ENCODE data around the gene SLC26A2.
"Not testable (repeated sequence)": the region's sequence is repeated elsewhere in the genome, so short reads cannot be mapped to it uniquely, and the experiment has no call there.

Gene SLC26A2

DNA sequence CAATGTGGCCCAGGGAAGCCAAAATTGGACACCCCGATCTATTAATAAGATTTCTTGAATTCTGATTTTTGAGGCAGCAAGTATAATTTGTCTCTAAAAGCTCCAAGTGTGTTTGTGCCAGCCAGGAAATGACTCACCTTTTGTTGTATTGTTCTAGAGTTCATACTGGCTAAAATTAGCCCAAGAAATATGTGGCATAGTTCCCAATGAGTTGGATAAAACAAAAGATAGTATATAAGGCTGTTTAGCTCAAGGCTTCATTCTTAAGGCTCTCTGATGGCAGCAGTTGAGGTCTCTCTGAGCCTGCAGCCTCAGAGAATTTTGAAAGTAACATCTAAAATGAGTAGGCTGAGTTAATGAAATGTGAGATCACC lies 61.6 kb downstream of the SLC26A2 start:
- DNase-seq (ENCODE audit: extremely low read depth, insufficient read length): no peak
- H3K4me3 ChIP-seq (replicated peaks; ENCODE audit: low read depth, low read length): no peak overlapping the region
- no peaks in the 10 kb centered on the region for H3K27me3 ChIP-seq (replicated peaks; ENCODE audit: control insufficient read depth, insufficient read depth, low read length)
- peaks cover 20% of the 10 kb centered on the region for H3K36me3 ChIP-seq (ENCODE audit: control insufficient read depth, insufficient read depth, low read length)
- TF ChIP-seq, protein P1, sequence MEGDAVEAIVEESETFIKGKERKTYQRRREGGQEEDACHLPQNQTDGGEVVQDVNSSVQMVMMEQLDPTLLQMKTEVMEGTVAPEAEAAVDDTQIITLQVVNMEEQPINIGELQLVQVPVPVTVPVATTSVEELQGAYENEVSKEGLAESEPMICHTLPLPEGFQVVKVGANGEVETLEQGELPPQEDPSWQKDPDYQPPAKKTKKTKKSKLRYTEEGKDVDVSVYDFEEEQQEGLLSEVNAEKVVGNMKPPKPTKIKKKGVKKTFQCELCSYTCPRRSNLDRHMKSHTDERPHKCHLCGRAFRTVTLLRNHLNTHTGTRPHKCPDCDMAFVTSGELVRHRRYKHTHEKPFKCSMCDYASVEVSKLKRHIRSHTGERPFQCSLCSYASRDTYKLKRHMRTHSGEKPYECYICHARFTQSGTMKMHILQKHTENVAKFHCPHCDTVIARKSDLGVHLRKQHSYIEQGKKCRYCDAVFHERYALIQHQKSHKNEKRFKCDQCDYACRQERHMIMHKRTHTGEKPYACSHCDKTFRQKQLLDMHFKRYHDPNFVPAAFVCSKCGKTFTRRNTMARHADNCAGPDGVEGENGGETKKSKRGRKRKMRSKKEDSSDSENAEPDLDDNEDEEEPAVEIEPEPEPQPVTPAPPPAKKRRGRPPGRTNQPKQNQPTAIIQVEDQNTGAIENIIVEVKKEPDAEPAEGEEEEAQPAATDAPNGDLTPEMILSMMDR (IDR thresholded peaks at IDR 0.05; ENCODE audit: insufficient read depth, low read length, poor library complexity, severe bottlenecking): no peak

DNA sequence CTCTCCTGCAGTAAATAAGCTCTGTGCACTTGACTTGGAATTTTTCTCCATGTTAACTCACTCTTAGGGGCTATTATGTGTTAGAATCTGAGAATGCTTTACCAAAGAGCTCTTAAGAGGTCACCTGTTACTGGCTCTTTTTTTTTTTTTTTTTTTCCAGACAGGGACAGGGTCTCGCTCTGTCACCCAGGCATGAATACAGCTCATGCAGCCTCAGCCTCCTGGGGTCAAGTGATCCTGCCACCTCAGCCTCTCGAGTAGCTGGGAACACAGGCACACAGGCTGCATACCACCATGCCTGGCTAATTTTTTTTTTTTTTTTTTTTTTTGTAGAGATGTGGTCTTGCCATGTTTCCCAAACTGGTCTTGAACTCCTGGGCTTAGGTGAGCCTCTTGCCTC lies 62.1 kb downstream of the SLC26A2 start:
- Histone ChIP-seq H3K27me3 (replicated peaks; ENCODE audit: control insufficient read depth, insufficient read depth, low read length) (no peaks in the 10 kb centered on the region), H3K4me3 (replicated peaks; ENCODE audit: low read depth, low read length) (no peak overlapping the region), H3K36me3 (ENCODE audit: control insufficient read depth, insufficient read depth, low read length) (peaks cover 20% of the 10 kb centered on the region)
- TF ChIP-seq, protein P1 (IDR thresholded peaks at IDR 0.05; ENCODE audit: insufficient read depth, low read length, poor library complexity, severe bottlenecking): no peak
- DNase-seq (ENCODE audit: extremely low read depth, insufficient read length): no peak

DNA sequence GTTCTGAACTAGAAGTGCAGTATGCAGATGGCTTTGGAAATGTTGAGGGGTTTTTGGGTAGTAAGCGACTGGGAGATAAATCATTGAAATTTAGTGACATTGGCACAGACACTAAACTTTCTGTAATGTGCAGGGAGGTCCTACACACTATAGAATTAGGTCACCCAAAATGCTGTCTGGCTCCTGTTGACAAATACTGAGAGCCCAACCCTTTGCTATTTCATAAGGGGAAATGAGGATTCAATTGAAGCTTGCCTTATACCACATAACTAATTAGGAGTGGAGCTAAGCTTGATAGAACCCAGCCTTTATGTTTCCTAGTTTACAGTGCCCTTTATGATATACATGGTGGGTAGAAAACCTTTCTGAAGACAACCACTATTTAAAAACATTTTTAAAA lies 62.6 kb downstream of the SLC26A2 start:
- Histone ChIP-seq H3K27me3 (replicated peaks; ENCODE audit: control insufficient read depth, insufficient read depth, low read length) (no peaks in the 10 kb centered on the region), H3K4me3 (replicated peaks; ENCODE audit: low read depth, low read length) (no peak overlapping the region), H3K36me3 (ENCODE audit: control insufficient read depth, insufficient read depth, low read length) (peaks cover 20% of the 10 kb centered on the region)
- TF ChIP-seq, protein P1 (IDR thresholded peaks at IDR 0.05; ENCODE audit: insufficient read depth, low read length, poor library complexity, severe bottlenecking): no peak
- no peak for DNase-seq (ENCODE audit: extremely low read depth, insufficient read length)

DNA sequence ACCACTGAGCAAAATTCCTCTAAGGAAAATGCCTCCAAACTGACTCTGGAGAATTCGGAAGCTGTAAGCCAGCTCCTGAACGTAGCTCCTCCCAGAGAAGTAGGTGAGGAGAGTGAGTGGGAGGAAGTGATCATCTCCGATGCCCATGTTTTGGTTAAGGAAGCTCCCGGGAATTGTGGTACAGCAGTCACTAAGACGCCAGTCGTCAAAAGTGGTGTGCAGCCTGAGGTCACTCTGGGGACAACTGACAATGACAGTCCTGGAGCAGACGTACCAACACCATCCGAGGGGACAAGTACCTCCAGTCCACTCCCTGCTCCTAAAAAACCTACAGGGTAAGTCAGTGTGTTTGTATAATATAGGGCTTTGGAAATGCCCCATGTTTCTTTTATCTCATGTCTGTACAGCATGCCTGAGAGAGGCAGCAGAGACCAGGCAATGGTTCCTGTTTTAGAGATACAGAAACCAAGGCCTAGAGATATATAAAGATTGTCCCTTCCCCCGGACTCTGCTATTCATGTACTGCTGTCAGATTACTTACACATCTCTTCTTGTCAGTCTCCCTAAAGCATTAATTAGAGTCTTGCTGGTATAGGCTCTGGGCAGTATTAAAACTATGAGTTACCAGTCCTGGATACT lies 63.9 kb downstream of the SLC26A2 start:
- H3K27me3 ChIP-seq (replicated peaks; ENCODE audit: control insufficient read depth, insufficient read depth, low read length): no peaks in the 10 kb centered on the region
- DNase-seq (ENCODE audit: extremely low read depth, insufficient read length): no peak
- TF ChIP-seq, protein P1 (IDR thresholded peaks at IDR 0.05; ENCODE audit: insufficient read depth, low read length, poor library complexity, severe bottlenecking): no peak
- peaks cover 18% of the 10 kb centered on the region for H3K36me3 ChIP-seq (ENCODE audit: control insufficient read depth, insufficient read depth, low read length)
- no peak overlapping the region for H3K4me3 ChIP-seq (replicated peaks; ENCODE audit: low read depth, low read length)

DNA sequence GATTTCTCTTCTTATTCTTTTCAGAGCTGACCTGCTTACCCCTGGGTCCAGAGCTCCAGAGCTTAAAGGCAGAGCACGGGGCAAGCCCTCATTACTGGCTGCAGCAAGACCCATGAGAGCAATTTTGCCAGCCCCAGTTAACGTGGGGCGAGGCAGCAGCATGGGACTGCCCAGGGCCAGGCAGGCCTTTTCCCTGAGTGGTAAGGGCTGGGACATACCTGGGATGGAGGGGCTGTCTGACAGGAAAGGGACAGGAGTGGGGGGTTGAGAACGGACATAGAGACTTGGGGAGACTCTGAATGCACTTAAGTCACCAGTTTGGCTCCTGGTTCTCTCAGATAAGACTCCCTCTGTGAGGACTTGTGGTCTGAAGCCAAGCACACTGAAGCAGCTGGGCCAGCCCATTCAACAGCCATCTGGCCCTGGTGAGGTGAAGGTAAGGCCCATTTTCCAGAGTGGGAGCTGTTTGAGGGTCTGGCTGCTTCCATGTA lies 66.2 kb downstream of the SLC26A2 start:
- Histone ChIP-seq H3K36me3 (ENCODE audit: control insufficient read depth, insufficient read depth, low read length) (peaks cover 20% of the 10 kb centered on the region), H3K4me3 (replicated peaks; ENCODE audit: low read depth, low read length) (no peak overlapping the region), H3K27me3 (replicated peaks; ENCODE audit: control insufficient read depth, insufficient read depth, low read length) (no peaks in the 10 kb centered on the region)
- TF ChIP-seq, protein P1 (IDR thresholded peaks at IDR 0.05; ENCODE audit: insufficient read depth, low read length, poor library complexity, severe bottlenecking): no peak
- no peak for DNase-seq (ENCODE audit: extremely low read depth, insufficient read length)

DNA sequence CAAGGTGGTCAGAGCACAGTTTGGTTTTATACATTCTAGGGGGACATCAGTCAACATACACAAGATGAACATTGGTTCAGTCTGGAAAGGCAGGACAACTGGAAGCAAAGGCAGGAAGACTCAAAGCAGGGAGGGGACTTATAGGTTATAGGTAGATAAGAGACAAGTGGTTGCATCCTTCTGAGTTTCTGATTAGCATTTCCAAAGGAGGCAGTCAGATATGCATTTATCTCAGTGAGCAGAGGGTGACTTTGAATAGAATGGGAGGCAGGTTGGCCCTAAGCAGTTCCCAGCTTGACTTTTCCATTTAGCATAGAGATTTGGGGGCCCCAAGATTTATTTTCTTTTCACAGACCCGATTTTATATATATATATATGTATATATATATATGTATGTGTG lies 67.5 kb downstream of the SLC26A2 start:
- H3K36me3 ChIP-seq (ENCODE audit: control insufficient read depth, insufficient read depth, low read length): peaks cover 20% of the 10 kb centered on the region
- not testable (repeated sequence) for H3K27me3 ChIP-seq (replicated peaks; ENCODE audit: control insufficient read depth, insufficient read depth, low read length); DNase-seq (ENCODE audit: extremely low read depth, insufficient read length); H3K4me3 ChIP-seq (replicated peaks; ENCODE audit: low read depth, low read length)
